H1 (cell line): ENCODE measurements around the gene GRIK2. TPM values are rescaled to one million over a fixed set of nuclear protein-coding genes. Genes with fewer than 3 reads are reported as not detected.

Experiments
- CTCF ChIA-PET: fragments of 300-600 bp; sonication (Branson Sonifier 250); formaldehyde crosslinking; loops from one replicate; lab custom pipeline; 2021; ENCODE audit not compliant: partially characterized antibody; lab: Charles Lee
- POLR2A ChIA-PET: fragments of 300-600 bp; sonication (Branson Sonifier 250); formaldehyde crosslinking; loops from one replicate; lab custom pipeline; 2021; ENCODE audit warnings: inconsistent platforms; ENCODE audit not compliant: partially characterized antibody; lab: Charles Lee
- DNase-seq, 2 experiments: peaks; one replicate each; pipeline versions ENCODE4 v3.0.0 to v3.0.0-alpha.2; 2010 to 2022; ENCODE audit warnings: low spot score in 2 of 2, low read depth in 1 of 2, mixed read lengths in 1 of 2
- FAIRE-seq: peaks from 2 replicates; lab custom pipeline; 2011; peaks lifted over from hg19 to GRCh38; lab: Jason Lieb, UNC
- H2AFZ ChIP-seq: 2 replicates; pipeline ENCODE4 v1.8.1; 2012; ENCODE audit warnings: low read length, inconsistent platforms
- H2AK5ac ChIP-seq: 2 replicates; pipeline ENCODE4 v1.6.1; 2013; ENCODE audit warnings: low read depth, low read length
- H2BK120ac ChIP-seq: replicated peaks from 2 replicates; pipeline ENCODE3; 2013; ENCODE audit warnings: low read depth, low read length, inconsistent platforms
- H2BK12ac ChIP-seq: 2 replicates; pipeline ENCODE4 v1.6.1; 2013; ENCODE audit warnings: low read depth, low read length
- H2BK15ac ChIP-seq: 2 replicates; pipeline ENCODE4 v1.6.1; 2013; ENCODE audit warnings: low read length
- H2BK20ac ChIP-seq: 2 replicates; pipeline ENCODE4 v1.6.1; 2013; ENCODE audit warnings: low read length
- H2BK5ac ChIP-seq: 2 replicates; pipeline ENCODE4 v1.6.1; 2013; ENCODE audit warnings: low read depth, low read length
- H3K14ac ChIP-seq: 2 replicates; pipeline ENCODE4 v1.6.1; 2013; ENCODE audit warnings: inconsistent platforms; ENCODE audit not compliant: insufficient read length
- H3K18ac ChIP-seq: 2 replicates; pipeline ENCODE4 v1.6.1; 2013; ENCODE audit warnings: low read length; ENCODE audit errors: extremely low read depth
- H3K23ac ChIP-seq: 2 replicates; pipeline ENCODE4 v1.6.1; 2013; ENCODE audit warnings: inconsistent platforms; ENCODE audit not compliant: insufficient read length
- H3K23me2 ChIP-seq: 2 replicates; pipeline ENCODE4 v1.6.1; 2013; ENCODE audit warnings: low read depth, low read length
- H3K27ac ChIP-seq: 2 replicates; pipeline ENCODE4 v1.6.1; 2011; ENCODE audit warnings: low read depth, low read length, inconsistent platforms
- H3K27me3 ChIP-seq, 4 experiments: replicated peaks in 1 of 4; 1 replicate in 1 of 4; 2 replicates in 3 of 4; pipeline versions ENCODE4 v1.6.1 to v1.8.1; 2011 to 2013; ENCODE audit warnings: low read length in 3 of 4, mild to moderate bottlenecking in 3 of 4, inconsistent platforms in 2 of 4, mixed read lengths in 2 of 4, moderate library complexity in 1 of 4; ENCODE audit not compliant: control insufficient read depth in 3 of 4, insufficient read depth in 3 of 4; ENCODE audit errors: extremely low read depth in 1 of 4
- H3K36me3 ChIP-seq, 4 experiments: 2 replicates each; pipeline versions ENCODE4 v1.6.1 to v1.8.1; 2011 to 2013; ENCODE audit warnings: mild to moderate bottlenecking in 4 of 4, low read length in 3 of 4, moderate library complexity in 2 of 4, control low read depth in 1 of 4, inconsistent platforms in 1 of 4; ENCODE audit not compliant: insufficient read depth in 4 of 4, control insufficient read depth in 2 of 4
- H3K4ac ChIP-seq: replicated peaks from 2 replicates; pipeline ENCODE3; 2013; ENCODE audit warnings: low read length, low read depth, mixed read lengths, inconsistent platforms; ENCODE audit not compliant: insufficient read length
- H3K4me1 ChIP-seq, 4 experiments: replicated peaks in 1 of 4; 1 replicate in 1 of 4; 2 replicates in 3 of 4; pipeline versions ENCODE4 v1.6.1 to v1.8.1; 2011 to 2013; ENCODE audit warnings: low read length in 3 of 4, inconsistent platforms in 2 of 4, mixed read lengths in 1 of 4; ENCODE audit not compliant: insufficient read depth in 4 of 4, control insufficient read depth in 3 of 4
- H3K4me2 ChIP-seq, 2 experiments: 2 replicates each; pipeline versions ENCODE4 v1.6.1 to v1.8.1; 2011 to 2013; ENCODE audit warnings: low read depth in 2 of 2, low read length in 2 of 2, control low read depth in 1 of 2, inconsistent platforms in 1 of 2, mild to moderate bottlenecking in 1 of 2; ENCODE audit not compliant: insufficient read depth in 1 of 2
- H3K4me3 ChIP-seq, 4 experiments: fragments of 200-600, 300-600 bp in 1 of 4; sonication (generic), shearing (Covaris generic), sonication (Bioruptor Twin) in 1 of 4; 2 replicates each; pipeline versions ENCODE4 v1.5.1 to v1.8.1; 2011 to 2016; ENCODE audit warnings: low read length in 4 of 4, low read depth in 3 of 4, control low read depth in 2 of 4, inconsistent platforms in 2 of 4, mild to moderate bottlenecking in 2 of 4, mixed read lengths in 1 of 4, moderate library complexity in 1 of 4; ENCODE audit not compliant: insufficient read depth in 2 of 4; ENCODE audit errors: extremely low read depth in 1 of 4
- H3K56ac ChIP-seq: replicated peaks from 2 replicates; pipeline ENCODE3; 2013; ENCODE audit warnings: low read depth, mild to moderate bottlenecking, mixed read lengths, low read length, inconsistent platforms; ENCODE audit not compliant: insufficient read length
- H3K79me1 ChIP-seq: 2 replicates; pipeline ENCODE4 v1.6.1; 2013; ENCODE audit warnings: low read depth, low read length, control low read depth
- H3K79me2 ChIP-seq, 2 experiments: 2 replicates each; pipeline versions ENCODE4 v1.6.1 to v1.8.1; 2012 to 2013; ENCODE audit warnings: low read length in 2 of 2, mild to moderate bottlenecking in 2 of 2, inconsistent platforms in 1 of 2; ENCODE audit not compliant: insufficient read depth in 2 of 2, control insufficient read depth in 1 of 2
- H3K9ac ChIP-seq, 4 experiments: replicated peaks in 1 of 4; 1 replicate in 1 of 4; 2 replicates in 3 of 4; pipeline versions ENCODE4 v1.6.1 to v1.8.1; 2011 to 2013; ENCODE audit warnings: low read depth in 3 of 4, low read length in 3 of 4, control low read depth in 2 of 4, mild to moderate bottlenecking in 2 of 4, moderate library complexity in 2 of 4, inconsistent platforms in 1 of 4; ENCODE audit errors: extremely low read depth in 1 of 4
- H3K9me3 ChIP-seq, 2 experiments: 2 replicates each; pipeline versions ENCODE4 v1.6.1 to v1.8.1; 2012 to 2013; ENCODE audit warnings: mild to moderate bottlenecking in 2 of 2, moderate library complexity in 2 of 2, control low read depth in 1 of 2, inconsistent platforms in 1 of 2, low read depth in 1 of 2, low read length in 1 of 2, mixed read lengths in 1 of 2; ENCODE audit not compliant: insufficient read depth in 2 of 2
- H4K20me1 ChIP-seq, 2 experiments: replicated peaks in 1 of 2; 2 replicates each; pipeline versions ENCODE3 to v1.8.1; 2011 to 2013; ENCODE audit warnings: inconsistent platforms in 2 of 2, low read length in 2 of 2, mild to moderate bottlenecking in 1 of 2; ENCODE audit not compliant: insufficient read depth in 2 of 2, control insufficient read depth in 1 of 2
- H4K5ac ChIP-seq: 2 replicates; pipeline ENCODE4 v1.6.1; 2013; ENCODE audit warnings: low read length, low read depth, mixed read lengths, inconsistent platforms; ENCODE audit not compliant: insufficient read length
- H4K8ac ChIP-seq: 2 replicates; pipeline ENCODE4 v1.8.0; 2013; ENCODE audit warnings: mild to moderate bottlenecking, moderate library complexity, low read length, inconsistent platforms; ENCODE audit not compliant: insufficient read depth; ENCODE audit errors: extremely low read depth
- H4K91ac ChIP-seq: replicated peaks from 2 replicates; pipeline ENCODE3; 2013; ENCODE audit warnings: low read length, mixed read lengths, inconsistent platforms; ENCODE audit not compliant: insufficient read length
- ATF3 ChIP-seq: IDR thresholded peaks from 2 replicates; pipeline ENCODE4 v1.6.1; 2011; ENCODE audit warnings: low read depth, mild to moderate bottlenecking, low read length; ENCODE audit not compliant: insufficient read depth
- EP300 ChIP-seq, 2 experiments: IDR thresholded peaks; 1 replicate in 1 of 2; 2 replicates in 1 of 2; pipeline ENCODE4 v1.6.1; 2011 to 2012; ENCODE audit warnings: low read depth in 2 of 2, low read length in 2 of 2, mild to moderate bottlenecking in 2 of 2, borderline replicate concordance in 1 of 2, inconsistent platforms in 1 of 2, moderate library complexity in 1 of 2
- GABPA ChIP-seq: IDR thresholded peaks from 2 replicates; pipeline ENCODE4 v1.6.1; 2011; ENCODE audit warnings: mild to moderate bottlenecking, low read length, moderate library complexity, borderline replicate concordance; ENCODE audit not compliant: insufficient read depth
- HDAC2 ChIP-seq, 2 experiments: fragments of 300-600 bp in 1 of 2; sonication (generic) in 1 of 2; IDR thresholded peaks; 2 replicates each; pipeline ENCODE4 v1.6.1; 2011 to 2012; ENCODE audit warnings: low read depth in 2 of 2, low read length in 2 of 2, mild to moderate bottlenecking in 2 of 2, moderate library complexity in 2 of 2, borderline replicate concordance in 1 of 2, inconsistent platforms in 1 of 2
- KDM1A ChIP-seq: fragments of 200-600, 300-600 bp; sonication (generic); IDR thresholded peaks from 2 replicates; pipeline ENCODE4 v1.7.1; 2016; ENCODE audit warnings: mild to moderate bottlenecking, low read length, borderline replicate concordance
- KDM5A ChIP-seq: fragments of 200-600 bp; IDR thresholded peaks from 2 replicates; pipeline ENCODE4 v1.7.1; 2012; ENCODE audit warnings: mild to moderate bottlenecking, low read length, inconsistent platforms, mixed read lengths
- MAFK ChIP-seq: IDR thresholded peaks from 2 replicates; pipeline ENCODE4 v1.6.1; 2012; ENCODE audit warnings: low read depth, mild to moderate bottlenecking, improper control_type of control experiment, low read length
- RBBP5 ChIP-seq: IDR thresholded peaks from 2 replicates; pipeline ENCODE4 v1.7.1; 2012; ENCODE audit warnings: low read depth, mild to moderate bottlenecking, inconsistent platforms, low read length, moderate library complexity, borderline replicate concordance
- TAF1 ChIP-seq: IDR thresholded peaks from 2 replicates; pipeline ENCODE4 v1.6.1; 2011; ENCODE audit warnings: mild to moderate bottlenecking, low read depth, low read length
- USF2 ChIP-seq: IDR thresholded peaks from 2 replicates; pipeline ENCODE4 v1.6.1; 2011; ENCODE audit warnings: low read length, improper control_type of control experiment
- YY1 ChIP-seq: IDR thresholded peaks from 2 replicates; pipeline ENCODE4 v1.6.1; 2011; ENCODE audit warnings: low read depth, mild to moderate bottlenecking, low read length
- WGBS, 2 experiments: shearing (Covaris generic) in 1 of 2; methylation state at CpG; one replicate each; pipeline versions ENCODE4 v1.1.6 to v1.1.7; 2013 to 2015; ENCODE audit warnings: low lambda C conversion rate in 2 of 2, mixed read lengths in 2 of 2, inconsistent platforms in 1 of 2, low coverage in 1 of 2, missing lambda C conversion rate in 1 of 2; ENCODE audit not compliant: insufficient replicate concordance in 2 of 2, insufficient coverage in 1 of 2, insufficient read length in 1 of 2; ENCODE audit errors: extremely low coverage in 1 of 2, missing lambda C conversion rate in 1 of 2; 5-methylcytosine and 5-hydroxymethylcytosine counted together
- polyA plus RNA-seq, 7 experiments: library from polyadenylated mRNA; depleted of rRNA in 3 of 7; stranded (reverse) in 5 of 7; unstranded in 2 of 7; fragments of >200 nt in 5 of 7; fragments of 200-250 nt in 2 of 7; gene quantifications; 1 replicate in 5 of 7; 2 replicates in 1 of 7; 4 replicates in 1 of 7; pipeline versions ENCODE4 v1.2.1 to v1.2.3, GENCODE V29; 2011 to 2013; ENCODE audit warnings: missing spikeins in 2 of 7, mixed read lengths in 2 of 7
- total RNA-seq: library from RNA; stranded (reverse); fragmentation: NEBNext Ultra II Directional; extraction: Animal tissue kit (Norgen Biotek cat#: 25700); gene quantifications from 2 replicates; pipeline ENCODE4 v1.2.1, GENCODE V29; 2021

GRIK2 gene
- total and polyA plus RNA-seq, 2 of the 8 experiments (the other 6 are each of a cell fraction or from before 2014, with no cell fraction given) = 1.8 to 2.2 TPM

- no peak overlapping the region for H3K23ac ChIP-seq
- no peak overlapping the region for H2BK120ac ChIP-seq
- H3K4ac ChIP-seq = no peak overlapping the region
- H2BK20ac ChIP-seq = no peak overlapping the region
- H2AK5ac ChIP-seq = no peak overlapping the region
- no peak overlapping the region for H4K8ac ChIP-seq
- no peaks in the 10 kb centered on the region; a peak in 1 of 8 replicates for H3K36me3 ChIP-seq
- H3K79me1 ChIP-seq = no peaks in the 10 kb centered on the region
- no peaks in the 10 kb centered on the region for H4K20me1 ChIP-seq
- no peak overlapping the region for H3K18ac ChIP-seq
- H3K4me1 ChIP-seq = no peaks in the 10 kb centered on the region
- ChIA-PET CTCF (no interaction called here), POLR2A (no interaction called here)
- no peak overlapping the region for H3K4me3 ChIP-seq
- WGBS, 2 experiments = 97% methylated on average over 2 of the region's 2 CpGs; no CpG with 5 or more reads in 1 of the 2 experiments
- H3K9ac ChIP-seq = no peak overlapping the region
- no peak overlapping the region for H3K27ac ChIP-seq
- H2BK15ac ChIP-seq = no peak overlapping the region
- FAIRE-seq (no peak), DNase-seq (no peak)
- H3K14ac ChIP-seq = no peak overlapping the region
- no peak overlapping the region for H2BK12ac ChIP-seq
- no peak overlapping the region for H3K56ac ChIP-seq
- H3K23me2 ChIP-seq = no peaks in the 10 kb centered on the region
- H3K27me3 ChIP-seq = no peaks in the 10 kb centered on the region
- TF ChIP-seq USF2 (no peak), RBBP5 (no peak), MAFK (no peak), TAF1 (no peak), GABPA (no peak), EP300 (IDR thresholded peaks at IDR 0.05; ENCODE audit: borderline replicate concordance in 1 of 2, low read depth in 2 of 2, low read length in 2 of 2) (no peak), ATF3 (no peak), YY1 (no peak), HDAC2 (IDR thresholded peaks at IDR 0.05; ENCODE audit: borderline replicate concordance in 1 of 2, low read depth in 2 of 2, low read length in 2 of 2) (no peak), KDM1A (no peak), KDM5A (no peak)
- no peak overlapping the region for H4K91ac ChIP-seq
- no peaks in the 10 kb centered on the region for H3K79me2 ChIP-seq
- no peak overlapping the region for H3K4me2 ChIP-seq
- no peak overlapping the region for H2AFZ ChIP-seq
- H3K9me3 ChIP-seq = no peaks in the 10 kb centered on the region
- no peak overlapping the region for H2BK5ac ChIP-seq
- H4K5ac ChIP-seq = no peak overlapping the region
Observed at GRCh38 chr6:101458826-101459225, 65.3 kb downstream of the GRIK2 start.
